Transverse colon (tissue), 4 donors: ENCODE results near the gene ERCC4.

Source experiments
- CTCF ChIP-seq, 5 experiments: fragments of 200-600 bp in 3 of 5; fragments of 450-650 bp in 2 of 5; sonication (generic) in 3 of 5; IDR thresholded peaks; 1 replicate in 2 of 5; 2 replicates in 3 of 5; pipeline ENCODE4 v1.5.1; 2016 to 2017; ENCODE audit warnings: antibody characterized with exemption in 5 of 5, inconsistent platforms in 3 of 5, mild to moderate bottlenecking in 2 of 5, moderate library complexity in 1 of 5
- POLR2AphosphoS5 ChIP-seq, 3 donors: sonication (generic); formaldehyde crosslinking; IDR thresholded peaks; one replicate each; pipeline ENCODE4 v1.6.1; 2016; ENCODE audit warnings: antibody characterized with exemption in 3 of 3

- no peak for TF ChIP-seq CTCF (IDR thresholded peaks at IDR 0.05)
- no peak for TF ChIP-seq POLR2AphosphoS5 (IDR thresholded peaks at IDR 0.05)
Measured at GRCh38 chr16:13994239-13995106, 74.5 kb downstream of the ERCC4 start.
